Measurements from ENCODE around the gene TFAP2B.

The TFAP2B gene

DNA sequence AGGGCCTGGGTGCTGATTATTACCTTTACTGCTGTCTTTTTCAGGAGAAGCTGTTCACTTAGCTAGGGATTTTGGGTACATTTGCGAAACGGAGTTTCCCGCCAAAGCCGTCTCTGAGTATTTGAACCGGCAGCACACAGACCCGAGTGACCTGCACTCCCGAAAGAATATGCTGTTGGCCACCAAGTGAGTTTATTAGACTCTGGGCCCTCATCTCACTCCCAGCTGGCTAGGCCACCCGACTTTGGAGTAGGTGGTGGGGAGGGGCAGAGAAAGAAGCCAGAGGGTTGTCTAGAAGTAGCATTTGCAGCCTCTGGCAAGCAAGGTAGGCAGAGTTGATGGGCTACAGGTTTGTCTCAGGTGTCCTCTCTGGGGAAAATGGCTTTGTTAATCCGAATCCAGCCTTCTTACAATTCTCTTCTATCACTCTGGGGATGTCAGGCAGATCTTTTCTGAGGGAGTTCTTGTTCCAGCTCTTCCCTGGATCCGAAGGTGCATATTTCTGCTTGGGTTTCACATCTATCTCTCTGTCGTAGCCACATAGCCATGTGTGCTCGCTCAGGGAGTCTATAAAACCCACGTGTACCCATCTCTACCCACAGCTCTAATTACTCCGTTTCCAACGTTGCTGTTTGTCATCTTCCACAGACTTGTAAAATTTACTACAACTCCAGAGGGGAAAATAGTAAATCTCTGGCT lies 21.6 kb downstream of the TFAP2B start:
- no peak for DNase-seq
- Histone ChIP-seq H3K27me3 (replicated peaks) (no peaks in the 10 kb centered on the region), H3K36me3 (replicated peaks) (no peaks in the 10 kb centered on the region), H3K4me3 (ENCODE audit: low read depth, low read length) (no peak overlapping the region), H3K27ac (no peak overlapping the region)
- TF ChIP-seq, protein P1, sequence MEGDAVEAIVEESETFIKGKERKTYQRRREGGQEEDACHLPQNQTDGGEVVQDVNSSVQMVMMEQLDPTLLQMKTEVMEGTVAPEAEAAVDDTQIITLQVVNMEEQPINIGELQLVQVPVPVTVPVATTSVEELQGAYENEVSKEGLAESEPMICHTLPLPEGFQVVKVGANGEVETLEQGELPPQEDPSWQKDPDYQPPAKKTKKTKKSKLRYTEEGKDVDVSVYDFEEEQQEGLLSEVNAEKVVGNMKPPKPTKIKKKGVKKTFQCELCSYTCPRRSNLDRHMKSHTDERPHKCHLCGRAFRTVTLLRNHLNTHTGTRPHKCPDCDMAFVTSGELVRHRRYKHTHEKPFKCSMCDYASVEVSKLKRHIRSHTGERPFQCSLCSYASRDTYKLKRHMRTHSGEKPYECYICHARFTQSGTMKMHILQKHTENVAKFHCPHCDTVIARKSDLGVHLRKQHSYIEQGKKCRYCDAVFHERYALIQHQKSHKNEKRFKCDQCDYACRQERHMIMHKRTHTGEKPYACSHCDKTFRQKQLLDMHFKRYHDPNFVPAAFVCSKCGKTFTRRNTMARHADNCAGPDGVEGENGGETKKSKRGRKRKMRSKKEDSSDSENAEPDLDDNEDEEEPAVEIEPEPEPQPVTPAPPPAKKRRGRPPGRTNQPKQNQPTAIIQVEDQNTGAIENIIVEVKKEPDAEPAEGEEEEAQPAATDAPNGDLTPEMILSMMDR (IDR thresholded peaks at IDR 0.05; ENCODE audit: low read depth, low read length, missing control alignments) = no peak
- in situ Hi-C loops (cut with HindIII; ENCODE audit: low pct_ligation_motif_present, low sequenced_read_pairs) = no loop called here

DNA sequence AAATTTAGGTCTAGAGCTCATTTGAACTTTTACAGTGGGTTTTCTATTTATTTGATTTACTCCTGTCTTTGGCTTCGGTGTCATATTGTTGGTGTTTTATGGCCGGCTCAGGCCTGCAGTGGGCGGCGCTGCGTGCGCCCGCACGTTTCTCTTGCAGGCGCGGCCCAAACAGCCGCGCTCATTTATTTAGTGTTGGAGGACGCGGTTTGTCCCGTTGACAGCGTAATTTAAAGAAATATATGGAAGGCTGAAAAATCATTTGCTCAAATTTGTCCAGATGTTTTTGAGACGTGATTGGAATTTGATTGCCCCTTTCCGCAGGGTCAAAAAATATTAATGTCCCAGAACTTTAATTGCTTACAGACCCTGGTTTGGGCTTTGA lies 22.1 kb downstream of the TFAP2B start:
- in situ Hi-C loops (cut with HindIII; ENCODE audit: low pct_ligation_motif_present, low sequenced_read_pairs) = no loop called here
- H3K36me3 ChIP-seq (replicated peaks) = no peaks in the 10 kb centered on the region
- H3K27ac ChIP-seq = no peak overlapping the region
- TF ChIP-seq, protein P1 (IDR thresholded peaks at IDR 0.05; ENCODE audit: low read depth, low read length, missing control alignments) = no peak
- no peaks in the 10 kb centered on the region for H3K27me3 ChIP-seq (replicated peaks)
- no peak overlapping the region for H3K4me3 ChIP-seq (ENCODE audit: low read depth, low read length)
- no peak for DNase-seq

DNA sequence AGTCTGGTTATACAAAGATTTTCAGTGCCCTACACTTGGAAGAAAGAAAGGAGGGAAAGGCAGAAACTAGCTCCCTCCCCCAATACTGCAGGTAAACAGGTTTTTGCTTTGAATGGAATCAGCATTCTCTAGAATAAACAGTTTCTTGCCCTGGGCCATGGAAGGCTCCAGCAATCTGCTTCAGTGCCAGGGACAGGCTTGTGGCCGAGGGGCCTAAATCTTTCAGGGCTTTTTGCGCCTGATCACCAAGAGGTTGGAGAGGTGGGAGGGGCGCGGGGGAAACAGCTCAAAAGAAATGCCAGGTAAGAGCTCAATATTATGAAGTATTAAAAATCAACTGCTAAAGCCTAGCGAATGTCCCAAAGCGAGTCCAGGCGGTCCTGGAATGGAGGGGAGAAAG lies 23.8 kb downstream of the TFAP2B start:
- Histone ChIP-seq H3K4me3 (ENCODE audit: low read depth, low read length) (no peak overlapping the region), H3K36me3 (replicated peaks) (no peaks in the 10 kb centered on the region), H3K27ac (no peak overlapping the region), H3K27me3 (replicated peaks) (no peaks in the 10 kb centered on the region)
- no peak for DNase-seq
- in situ Hi-C loops (cut with HindIII; ENCODE audit: low pct_ligation_motif_present, low sequenced_read_pairs) = no loop called here
- TF ChIP-seq, protein P1 (IDR thresholded peaks at IDR 0.05; ENCODE audit: low read depth, low read length, missing control alignments) = no peak

DNA sequence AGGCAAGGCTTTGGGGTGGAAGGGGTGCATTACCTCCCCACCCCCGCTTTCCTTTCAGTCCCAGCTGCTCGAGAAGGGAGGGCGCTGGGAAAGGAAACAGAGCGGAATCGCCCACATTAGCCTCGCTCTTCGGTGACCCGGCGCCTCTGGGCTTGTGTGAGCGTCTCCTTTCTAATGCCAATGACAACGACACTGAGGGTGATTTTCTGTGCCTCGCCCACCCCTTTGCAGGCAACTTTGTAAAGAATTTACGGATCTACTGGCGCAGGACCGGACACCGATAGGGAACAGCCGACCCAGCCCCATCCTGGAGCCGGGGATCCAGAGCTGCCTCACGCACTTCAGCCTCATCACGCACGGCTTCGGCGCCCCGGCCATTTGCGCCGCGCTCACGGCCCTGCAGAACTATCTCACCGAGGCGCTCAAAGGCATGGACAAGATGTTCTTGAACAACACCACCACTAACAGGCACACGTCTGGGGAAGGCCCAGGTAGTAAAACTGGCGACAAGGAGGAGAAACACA lies 24.3 kb downstream of the TFAP2B start:
- no peak for DNase-seq
- Histone ChIP-seq H3K27me3 (replicated peaks) (peaks cover under 1% of the 10 kb centered on the region), H3K36me3 (replicated peaks) (no peaks in the 10 kb centered on the region), H3K27ac (no peak overlapping the region), H3K4me3 (ENCODE audit: low read depth, low read length) (no peak overlapping the region)
- TF ChIP-seq, protein P1 (IDR thresholded peaks at IDR 0.05; ENCODE audit: low read depth, low read length, missing control alignments) = no peak
- in situ Hi-C loops (cut with HindIII; ENCODE audit: low pct_ligation_motif_present, low sequenced_read_pairs) = no loop called here

DNA sequence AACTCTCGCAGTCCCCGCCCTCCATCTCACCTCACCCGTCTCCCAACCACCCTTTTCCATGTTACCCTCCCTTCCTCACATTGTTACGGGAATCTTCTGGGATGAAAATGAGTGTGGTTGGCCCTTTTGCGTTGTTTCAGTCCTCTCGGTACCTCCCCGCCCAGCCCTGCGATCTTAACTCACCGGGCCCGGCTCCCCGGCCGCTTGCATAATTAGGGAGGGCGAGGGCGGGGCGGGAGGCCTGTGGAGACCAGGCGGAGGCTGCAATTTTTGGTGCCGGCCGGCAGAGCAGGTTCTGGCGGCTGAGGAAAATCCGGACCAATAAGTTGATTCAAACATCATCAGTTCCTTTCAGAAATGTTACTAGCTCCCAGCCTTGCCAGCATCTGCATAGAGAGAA lies 25.2 kb downstream of the TFAP2B start:
- Histone ChIP-seq H3K27me3 (replicated peaks) (peaks cover 5% of the 10 kb centered on the region), H3K4me3 (ENCODE audit: low read depth, low read length) (no peak overlapping the region), H3K27ac (no peak overlapping the region), H3K36me3 (replicated peaks) (no peaks in the 10 kb centered on the region)
- DNase-seq = no peak
- TF ChIP-seq, protein P1 (IDR thresholded peaks at IDR 0.05; ENCODE audit: low read depth, low read length, missing control alignments) = no peak
- in situ Hi-C loops (cut with HindIII; ENCODE audit: low pct_ligation_motif_present, low sequenced_read_pairs) = no loop called here
